Body of pancreas (tissue), 4 donors: ENCODE measurements around the gene NFATC2.

Experiments
- POLR2A ChIP-seq, 3 donors: fragments of 450-650 bp; IDR thresholded peaks; one replicate each; pipeline ENCODE4 v1.6.1; 2016; ENCODE audit warnings: antibody characterized with exemption in 3 of 3, mild to moderate bottlenecking in 2 of 3
- TF ChIP-seq, protein P1 (sequence below), 7 experiments: fragments of 450-650 bp in 4 of 7; fragments of 200-600 bp in 3 of 7; sonication (generic) in 3 of 7; IDR thresholded peaks; one replicate each; pipeline ENCODE4 v1.5.1; 2016 to 2019; ENCODE audit warnings: antibody characterized with exemption in 7 of 7

DNA sequence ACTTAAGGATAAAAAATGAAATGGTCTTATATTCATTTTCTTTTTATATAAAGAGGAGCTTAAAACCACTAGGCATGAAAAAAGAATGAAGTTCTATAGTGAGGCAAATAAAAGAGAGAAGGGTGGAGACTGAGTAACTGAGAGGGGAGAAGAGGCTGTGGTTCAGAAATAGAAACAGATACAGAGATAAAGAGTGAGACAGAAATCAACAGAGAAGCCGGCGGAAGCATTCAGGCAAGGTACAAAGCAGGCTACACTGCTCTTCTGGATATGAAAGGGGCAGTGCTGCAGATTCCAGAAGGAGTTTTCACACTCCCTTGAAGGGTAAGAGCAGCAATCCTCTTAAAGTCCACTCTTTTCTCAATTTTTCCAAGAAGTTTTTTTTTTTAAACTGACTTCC, 29.9 kb downstream of the NFATC2 start:
- no peak for TF ChIP-seq POLR2A (IDR thresholded peaks at IDR 0.05)
- TF ChIP-seq, protein P1, sequence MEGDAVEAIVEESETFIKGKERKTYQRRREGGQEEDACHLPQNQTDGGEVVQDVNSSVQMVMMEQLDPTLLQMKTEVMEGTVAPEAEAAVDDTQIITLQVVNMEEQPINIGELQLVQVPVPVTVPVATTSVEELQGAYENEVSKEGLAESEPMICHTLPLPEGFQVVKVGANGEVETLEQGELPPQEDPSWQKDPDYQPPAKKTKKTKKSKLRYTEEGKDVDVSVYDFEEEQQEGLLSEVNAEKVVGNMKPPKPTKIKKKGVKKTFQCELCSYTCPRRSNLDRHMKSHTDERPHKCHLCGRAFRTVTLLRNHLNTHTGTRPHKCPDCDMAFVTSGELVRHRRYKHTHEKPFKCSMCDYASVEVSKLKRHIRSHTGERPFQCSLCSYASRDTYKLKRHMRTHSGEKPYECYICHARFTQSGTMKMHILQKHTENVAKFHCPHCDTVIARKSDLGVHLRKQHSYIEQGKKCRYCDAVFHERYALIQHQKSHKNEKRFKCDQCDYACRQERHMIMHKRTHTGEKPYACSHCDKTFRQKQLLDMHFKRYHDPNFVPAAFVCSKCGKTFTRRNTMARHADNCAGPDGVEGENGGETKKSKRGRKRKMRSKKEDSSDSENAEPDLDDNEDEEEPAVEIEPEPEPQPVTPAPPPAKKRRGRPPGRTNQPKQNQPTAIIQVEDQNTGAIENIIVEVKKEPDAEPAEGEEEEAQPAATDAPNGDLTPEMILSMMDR (IDR thresholded peaks at IDR 0.05) = no peak
